ENCODE results near the gene TXNDC16. TPM values are rescaled to one million over a fixed set of nuclear protein-coding genes. Genes with fewer than 3 reads are reported as not detected.

TXNDC16 gene
- total RNA-seq, 1 experiment from 2014 or later: 20.6 TPM

DNA sequence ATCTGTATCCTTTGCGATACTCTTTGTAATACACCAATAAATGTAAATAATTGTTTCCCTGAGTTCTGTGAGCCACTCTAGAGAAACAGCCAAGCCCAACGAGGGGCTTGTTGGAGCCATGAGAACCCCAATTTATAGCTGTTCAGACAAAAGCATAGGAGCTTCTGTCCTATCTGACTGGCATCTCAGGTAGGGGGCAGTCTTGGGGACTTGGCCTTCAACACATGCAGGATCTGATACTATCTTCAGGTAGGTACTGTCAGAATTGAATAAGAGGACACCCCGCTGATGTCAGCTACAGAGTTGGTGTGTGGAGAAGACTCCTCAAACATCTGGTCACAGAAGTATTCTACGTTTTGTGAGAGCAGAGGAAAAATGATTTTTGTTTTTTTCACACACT is 25.3 kb downstream of the TXNDC16 start:
- no peak overlapping the region for H3K27ac ChIP-seq (ENCODE audit: low read length)
- H3K4me3 ChIP-seq (ENCODE audit: low read length): no peak overlapping the region
- H3K36me3 ChIP-seq (ENCODE audit: insufficient read depth, low read length): no peaks in the 10 kb centered on the region
- H3K4me2 ChIP-seq (ENCODE audit: low read depth, low read length, poor library complexity, severe bottlenecking): no peak overlapping the region
- no peaks in the 10 kb centered on the region for H3K9me2 ChIP-seq (replicated peaks; ENCODE audit: insufficient read depth, low read length)
- H3K9me3 ChIP-seq (ENCODE audit: low read length): no peaks in the 10 kb centered on the region
- no peaks in the 10 kb centered on the region for H4K20me1 ChIP-seq (ENCODE audit: insufficient read depth, low read depth, low read length)
- H3K79me2 ChIP-seq (ENCODE audit: low read length): no peaks in the 10 kb centered on the region
- no peak overlapping the region for H2AFZ ChIP-seq (ENCODE audit: low read length)
- DNase-seq: no peak
- no peak overlapping the region for H3K9ac ChIP-seq (ENCODE audit: low read length)
- H3K4me1 ChIP-seq (ENCODE audit: low read length): no peaks in the 10 kb centered on the region
- no peaks in the 10 kb centered on the region for H3K27me3 ChIP-seq (ENCODE audit: low read length)

DNA sequence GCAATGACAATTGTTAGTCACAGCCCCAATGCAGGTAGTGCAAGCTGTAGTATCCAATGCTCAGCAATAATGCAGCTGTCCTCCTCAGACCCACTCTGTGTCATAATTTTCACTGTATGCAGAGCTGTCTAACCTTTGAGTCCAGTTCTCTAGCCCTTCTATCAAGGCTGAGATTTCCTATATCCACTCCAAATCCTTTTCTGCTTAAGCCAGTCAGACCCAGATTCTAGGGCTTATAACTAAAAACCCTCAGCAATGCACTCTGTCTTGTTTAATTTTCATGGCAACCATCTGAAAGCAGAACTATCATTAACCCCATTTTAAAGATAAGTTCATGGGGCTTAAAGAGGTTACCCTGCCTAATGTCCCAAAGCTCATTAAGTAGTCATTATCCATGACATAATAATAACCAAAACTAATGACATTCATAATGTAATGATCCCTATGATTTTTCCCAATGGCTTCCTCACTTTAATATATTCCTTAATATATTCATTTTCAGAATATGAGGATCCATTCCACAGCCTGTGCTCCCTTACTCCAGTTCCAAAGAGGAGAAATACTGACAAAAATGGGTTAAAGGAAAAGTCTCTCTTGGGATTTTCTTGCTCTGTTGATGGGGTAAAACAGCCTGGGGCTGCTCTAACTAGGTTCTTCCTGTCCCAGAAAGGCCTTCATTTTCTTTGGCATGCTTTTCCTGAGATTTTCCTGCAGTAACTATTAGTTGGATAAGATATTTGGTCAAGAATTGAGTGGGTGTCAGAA is 29.5 kb downstream of the TXNDC16 start:
- Histone ChIP-seq H3K9me3 (ENCODE audit: low read length) (no peaks in the 10 kb centered on the region), H4K20me1 (ENCODE audit: insufficient read depth, low read depth, low read length) (no peaks in the 10 kb centered on the region), H3K27ac (ENCODE audit: low read length) (no peak overlapping the region), H3K9me2 (replicated peaks; ENCODE audit: insufficient read depth, low read length) (no peaks in the 10 kb centered on the region), H3K4me2 (ENCODE audit: low read depth, low read length, poor library complexity, severe bottlenecking) (no peak overlapping the region), H3K9ac (ENCODE audit: low read length) (no peak overlapping the region), H3K79me2 (ENCODE audit: low read length) (no peaks in the 10 kb centered on the region), H3K36me3 (ENCODE audit: insufficient read depth, low read length) (no peaks in the 10 kb centered on the region), H3K4me3 (ENCODE audit: low read length) (no peak overlapping the region), H2AFZ (ENCODE audit: low read length) (no peak overlapping the region), H3K4me1 (ENCODE audit: low read length) (no peaks in the 10 kb centered on the region), H3K27me3 (ENCODE audit: low read length) (no peaks in the 10 kb centered on the region)
- no peak for DNase-seq

DNA sequence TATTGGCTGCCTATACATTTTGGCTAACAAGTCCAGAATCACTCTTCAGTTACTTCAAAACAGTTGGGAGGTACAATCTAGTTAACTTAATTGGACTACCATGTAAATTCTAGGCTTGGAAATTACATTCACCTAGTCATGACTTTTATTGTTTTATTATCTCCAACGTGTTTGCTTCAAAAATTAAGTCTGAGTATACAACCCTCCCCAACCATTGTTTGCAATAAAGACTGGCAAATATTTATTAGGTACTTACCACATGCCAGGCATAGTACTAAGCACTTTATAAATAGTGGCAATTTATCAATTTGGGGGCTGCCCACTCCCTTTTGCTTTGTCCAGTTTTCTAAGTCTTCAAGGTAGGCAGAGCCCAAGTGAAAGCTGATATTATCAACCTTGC is 30.3 kb downstream of the TXNDC16 start:
- no peaks in the 10 kb centered on the region for H3K79me2 ChIP-seq (ENCODE audit: low read length)
- H3K9me2 ChIP-seq (replicated peaks; ENCODE audit: insufficient read depth, low read length): no peaks in the 10 kb centered on the region
- H3K4me3 ChIP-seq (ENCODE audit: low read length): no peak overlapping the region
- H3K27ac ChIP-seq (ENCODE audit: low read length): no peak overlapping the region
- no peak overlapping the region for H3K4me2 ChIP-seq (ENCODE audit: low read depth, low read length, poor library complexity, severe bottlenecking)
- no peak overlapping the region for H2AFZ ChIP-seq (ENCODE audit: low read length)
- no peak for DNase-seq
- no peaks in the 10 kb centered on the region for H3K36me3 ChIP-seq (ENCODE audit: insufficient read depth, low read length)
- no peak overlapping the region for H3K9ac ChIP-seq (ENCODE audit: low read length)
- no peaks in the 10 kb centered on the region for H3K27me3 ChIP-seq (ENCODE audit: low read length)
- H3K9me3 ChIP-seq (ENCODE audit: low read length): no peaks in the 10 kb centered on the region
- H3K4me1 ChIP-seq (ENCODE audit: low read length): no peaks in the 10 kb centered on the region
- no peaks in the 10 kb centered on the region for H4K20me1 ChIP-seq (ENCODE audit: insufficient read depth, low read depth, low read length)

DNA sequence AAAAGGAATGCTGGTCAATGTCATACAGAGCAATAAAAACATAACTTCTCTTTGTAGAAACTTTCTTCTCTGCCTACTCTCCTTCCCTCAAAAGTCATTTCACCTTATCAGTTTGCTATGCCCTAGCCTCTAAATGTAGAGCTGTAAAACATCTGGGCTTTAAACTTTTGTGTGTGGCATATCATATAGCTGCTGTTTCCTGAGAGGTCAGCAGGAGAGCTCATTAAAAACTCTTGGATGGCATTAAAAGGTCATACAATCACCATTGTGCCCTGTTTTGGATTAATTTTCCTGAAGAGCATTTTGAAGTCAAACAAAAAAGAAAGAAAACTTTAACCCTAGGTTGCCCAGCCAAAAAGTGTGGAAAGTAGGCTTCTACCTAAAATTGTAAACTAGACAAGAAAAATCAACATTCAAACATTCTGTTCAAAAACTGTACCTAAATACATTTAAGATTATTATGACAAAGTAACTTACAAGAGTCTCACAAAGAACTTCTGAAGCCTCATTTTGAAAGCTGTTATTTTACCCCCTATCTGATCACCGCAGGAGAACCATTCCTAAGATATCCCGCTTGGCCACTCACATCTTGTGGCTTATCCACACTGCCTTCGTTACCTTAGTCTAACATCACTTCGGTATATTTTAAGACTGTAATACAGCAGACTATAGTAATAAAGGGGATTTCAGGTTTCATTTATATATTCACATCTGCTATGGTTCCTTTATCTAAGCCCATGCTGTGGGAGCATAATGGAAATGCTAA is 38.1 kb downstream of the TXNDC16 start:
- H3K4me3 ChIP-seq (ENCODE audit: low read length): no peak overlapping the region
- no peak overlapping the region for H3K27ac ChIP-seq (ENCODE audit: low read length)
- H3K9me2 ChIP-seq (replicated peaks; ENCODE audit: insufficient read depth, low read length): no peaks in the 10 kb centered on the region
- no peaks in the 10 kb centered on the region; the same call in 1 of the 2 replicates for H3K36me3 ChIP-seq (ENCODE audit: insufficient read depth, low read length)
- H4K20me1 ChIP-seq (ENCODE audit: insufficient read depth, low read depth, low read length): no peaks in the 10 kb centered on the region
- H3K27me3 ChIP-seq (ENCODE audit: low read length): no peaks in the 10 kb centered on the region
- no peak overlapping the region for H2AFZ ChIP-seq (ENCODE audit: low read length)
- no peaks in the 10 kb centered on the region for H3K79me2 ChIP-seq (ENCODE audit: low read length)
- peaks cover 10% of the 10 kb centered on the region for H3K4me1 ChIP-seq (ENCODE audit: low read length)
- DNase-seq: no peak
- no peak overlapping the region for H3K9ac ChIP-seq (ENCODE audit: low read length)
- H3K4me2 ChIP-seq (ENCODE audit: low read depth, low read length, poor library complexity, severe bottlenecking): no peak overlapping the region
- no peaks in the 10 kb centered on the region for H3K9me3 ChIP-seq (ENCODE audit: low read length)

- Histone ChIP-seq H3K27ac (ENCODE audit: low read length) (no peak overlapping the region), H3K4me2 (ENCODE audit: low read depth, low read length, poor library complexity, severe bottlenecking) (no peak overlapping the region), H3K9ac (ENCODE audit: low read length) (no peak overlapping the region), H3K36me3 (ENCODE audit: insufficient read depth, low read length) (no peaks in the 10 kb centered on the region; the same call in 1 of the 2 replicates), H3K4me3 (ENCODE audit: low read length) (no peak overlapping the region), H2AFZ (ENCODE audit: low read length) (no peak overlapping the region), H3K79me2 (ENCODE audit: low read length) (no peaks in the 10 kb centered on the region), H3K27me3 (ENCODE audit: low read length) (no peaks in the 10 kb centered on the region), H3K9me3 (ENCODE audit: low read length) (no peaks in the 10 kb centered on the region), H4K20me1 (ENCODE audit: insufficient read depth, low read depth, low read length) (no peaks in the 10 kb centered on the region), H3K4me1 (ENCODE audit: low read length) (peaks cover 10% of the 10 kb centered on the region), H3K9me2 (replicated peaks; ENCODE audit: insufficient read depth, low read length) (no peaks in the 10 kb centered on the region)
- DNase-seq: no peak
Observed at GRCh38 chr14:52513249-52513648, 39.1 kb downstream of the TXNDC16 start.

- Histone ChIP-seq H3K27me3 (ENCODE audit: low read length) (no peaks in the 10 kb centered on the region), H3K36me3 (ENCODE audit: insufficient read depth, low read length) (peaks cover 16% of the 10 kb centered on the region), H3K4me3 (ENCODE audit: low read length) (no peak overlapping the region), H2AFZ (ENCODE audit: low read length) (no peak overlapping the region), H3K27ac (ENCODE audit: low read length) (no peak overlapping the region), H3K4me2 (ENCODE audit: low read depth, low read length, poor library complexity, severe bottlenecking) (no peak overlapping the region), H3K9me3 (ENCODE audit: low read length) (peaks cover 17% of the 10 kb centered on the region), H3K9me2 (replicated peaks; ENCODE audit: insufficient read depth, low read length) (no peaks in the 10 kb centered on the region), H3K79me2 (ENCODE audit: low read length) (peaks cover 4% of the 10 kb centered on the region; the same call in 1 of the 2 replicates), H4K20me1 (ENCODE audit: insufficient read depth, low read depth, low read length) (no peaks in the 10 kb centered on the region), H3K4me1 (ENCODE audit: low read length) (no peaks in the 10 kb centered on the region), H3K9ac (ENCODE audit: low read length) (no peak overlapping the region)
- no peak for DNase-seq
Observed at GRCh38 chr14:52494444-52494843, 57.9 kb downstream of the TXNDC16 start.

DNA sequence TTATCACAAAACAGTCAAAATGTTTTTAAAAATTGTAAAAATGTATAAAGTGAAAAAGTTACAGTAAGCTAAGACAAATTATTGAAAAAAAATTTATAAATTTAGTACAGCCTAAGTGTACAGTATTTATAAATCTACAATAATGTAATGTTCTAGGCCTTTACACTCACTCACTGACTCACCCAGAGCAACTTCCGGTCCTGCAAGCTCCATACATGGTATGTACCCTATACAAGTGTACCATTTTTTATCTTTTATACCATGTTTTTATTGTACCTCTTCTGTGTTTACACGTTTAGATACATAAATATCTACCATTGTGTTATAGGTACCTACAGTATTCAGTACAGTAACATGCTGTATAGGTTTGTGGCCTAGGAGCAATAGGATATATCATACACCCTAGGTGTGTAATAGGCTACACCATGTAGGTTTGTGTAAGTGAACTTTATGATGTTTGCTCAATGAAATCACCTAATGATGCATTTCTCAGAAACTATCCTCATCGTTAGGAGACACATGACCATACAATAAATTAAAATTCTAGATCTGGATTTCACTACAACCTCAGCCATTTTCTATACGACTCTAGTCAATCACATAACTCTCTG is 66.8 kb downstream of the TXNDC16 start:
- Histone ChIP-seq H3K27me3 (ENCODE audit: low read length) (no peaks in the 10 kb centered on the region), H3K4me3 (ENCODE audit: low read length) (no peak overlapping the region), H2AFZ (ENCODE audit: low read length) (no peak overlapping the region), H3K4me1 (ENCODE audit: low read length) (peaks cover 9% of the 10 kb centered on the region), H3K9me3 (ENCODE audit: low read length) (no peaks in the 10 kb centered on the region), H3K9me2 (replicated peaks; ENCODE audit: insufficient read depth, low read length) (no peaks in the 10 kb centered on the region), H3K9ac (ENCODE audit: low read length) (no peak overlapping the region), H3K27ac (ENCODE audit: low read length) (no peak overlapping the region), H4K20me1 (ENCODE audit: insufficient read depth, low read depth, low read length) (no peaks in the 10 kb centered on the region), H3K4me2 (ENCODE audit: low read depth, low read length, poor library complexity, severe bottlenecking) (no peak overlapping the region), H3K36me3 (ENCODE audit: insufficient read depth, low read length) (peaks cover 11% of the 10 kb centered on the region; the same call in 1 of the 2 replicates), H3K79me2 (ENCODE audit: low read length) (no peaks in the 10 kb centered on the region)
- DNase-seq: no peak

DNA sequence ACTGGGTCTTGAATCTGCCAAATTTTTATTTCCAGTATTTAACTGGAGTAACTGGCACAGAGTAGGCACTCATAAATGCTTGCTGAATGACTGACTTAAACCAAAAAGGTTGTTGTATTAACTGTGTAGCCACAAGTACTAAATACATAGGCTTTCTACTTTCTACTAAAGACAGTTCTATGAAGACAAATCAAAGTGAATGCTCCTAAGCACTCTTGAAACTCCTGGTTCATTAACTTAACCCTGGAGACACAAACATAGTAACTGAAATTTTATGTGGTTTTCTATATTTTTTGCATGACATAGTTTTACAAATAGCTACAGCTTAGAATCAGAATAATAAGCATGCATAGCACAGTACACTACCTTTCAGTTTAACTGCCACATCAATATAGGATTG is 70.4 kb downstream of the TXNDC16 start:
- Histone ChIP-seq H3K27ac (ENCODE audit: low read length) (no peak overlapping the region), H4K20me1 (ENCODE audit: insufficient read depth, low read depth, low read length) (no peaks in the 10 kb centered on the region), H3K4me1 (ENCODE audit: low read length) (peaks cover under 1% of the 10 kb centered on the region; the same call in 1 of the 2 replicates), H3K27me3 (ENCODE audit: low read length) (no peaks in the 10 kb centered on the region), H3K9ac (ENCODE audit: low read length) (no peak overlapping the region), H3K36me3 (ENCODE audit: insufficient read depth, low read length) (0 out of 2 replicates have a peak, but pooled peaks cover 7% of the 10 kb centered on the region), H3K4me2 (ENCODE audit: low read depth, low read length, poor library complexity, severe bottlenecking) (no peak overlapping the region), H3K4me3 (ENCODE audit: low read length) (no peak overlapping the region), H2AFZ (ENCODE audit: low read length) (no peak overlapping the region), H3K9me3 (ENCODE audit: low read length) (no peaks in the 10 kb centered on the region), H3K79me2 (ENCODE audit: low read length) (no peaks in the 10 kb centered on the region), H3K9me2 (replicated peaks; ENCODE audit: insufficient read depth, low read length) (no peaks in the 10 kb centered on the region)
- no peak for DNase-seq

Data from Karpas-422 (cell line).